Lung (tissue), 12 donors: ENCODE results near the gene TSPAN32. TPM values are rescaled to one million over a fixed set of nuclear protein-coding genes. Genes with fewer than 3 reads are reported as not detected.
A peak's percentile ranks its signal among the peaks of the same experiment; 100 is the strongest.

Experiments used
- ATAC-seq: fragments of 200-7000 bp; cut with Tn5 transposase; one replicate; pipeline ENCODE4 v1.9.1; 2020; ENCODE audit warnings: moderate number of reproducible peaks; ENCODE audit not compliant: insufficient read depth, low FRiP score
- DNase-seq, 3 donors: peaks; one replicate each; pipeline ENCODE4 v3.0.0-alpha.2; 2013 to 2017
- H3K27ac ChIP-seq, 2 donors: one replicate each; pipeline ENCODE4 v1.5.1; 2013; ENCODE audit warnings: mild to moderate bottlenecking in 2 of 2, moderate library complexity in 2 of 2, control low read depth in 1 of 2, inconsistent platforms in 1 of 2, low read depth in 1 of 2, low read length in 1 of 2
- H3K27me3 ChIP-seq, 3 donors: one replicate each; pipeline ENCODE4 v1.5.1; 2013; ENCODE audit warnings: low read length in 2 of 3; ENCODE audit not compliant: control insufficient read depth in 3 of 3, insufficient read depth in 3 of 3
- H3K36me3 ChIP-seq, 4 donors: one replicate each; pipeline ENCODE4 v1.5.1; 2013; ENCODE audit warnings: low read length in 4 of 4, mild to moderate bottlenecking in 1 of 4, moderate library complexity in 1 of 4; ENCODE audit not compliant: control insufficient read depth in 4 of 4, insufficient read depth in 4 of 4
- H3K4me1 ChIP-seq, 5 donors: one replicate each; pipeline ENCODE4 v1.5.1; 2013; ENCODE audit warnings: low read length in 5 of 5, mild to moderate bottlenecking in 2 of 5, moderate library complexity in 1 of 5; ENCODE audit not compliant: control insufficient read depth in 5 of 5, insufficient read depth in 5 of 5
- H3K4me3 ChIP-seq: one replicate; pipeline ENCODE4 v1.5.1; 2013; ENCODE audit warnings: mild to moderate bottlenecking, control low read depth, moderate library complexity
- H3K9ac ChIP-seq, 2 donors: one replicate each; pipeline ENCODE4 v1.5.1; 2013; ENCODE audit warnings: low read length in 2 of 2, control low read depth in 1 of 2; ENCODE audit not compliant: insufficient read depth in 1 of 2
- H3K9me3 ChIP-seq, 4 donors: one replicate each; pipeline ENCODE4 v1.5.1; 2013; ENCODE audit warnings: low read length in 3 of 4, mild to moderate bottlenecking in 1 of 4, moderate library complexity in 1 of 4; ENCODE audit not compliant: control insufficient read depth in 4 of 4, insufficient read depth in 3 of 4
- WGBS, 2 donors: extraction: QIAGEN DNeasy Blood & Tissue Kit; methylation state at CpG; one replicate each; pipeline ENCODE4 v1.1.7; 2013; 5-methylcytosine and 5-hydroxymethylcytosine counted together
- polyA plus RNA-seq, 2 donors: library from polyadenylated mRNA; stranded (reverse); fragments of 200-250 nt; gene quantifications; one replicate each; pipeline ENCODE4 v1.2.1, GENCODE V29; 2013
- total RNA-seq, 2 donors: library from RNA; depleted of rRNA in 1 of 2; stranded (reverse); fragments of >200 nt in 1 of 2; gene quantifications; one replicate each; pipeline ENCODE4 v1.2.1, GENCODE V29; 2014 to 2021
- TF ChIP-seq, protein P1 (sequence below): IDR thresholded peaks from 2 replicates; pipeline ENCODE4 v1.5.1; 2012; ENCODE audit warnings: mild to moderate bottlenecking; ENCODE audit errors: control extremely low read depth, extremely low read depth
- donor health status: control.
- donor health status: control.
- donor health status: Bipolar disorder and iron deficiency.
- donor health status: healthy.
- donor health status: DM: yes; HTN: yes; CAD: no.

The TSPAN32 gene
- total and polyA plus RNA-seq, 4 donors: 6.1 to 7.6 (median 7.1) TPM

GRCh38 chr11:2293984-2294925, 7.6 kb upstream of the TSPAN32 start:
- 72 to 78% methylated on average over 27 of the region's 27 CpGs for WGBS, 2 donors
- TF ChIP-seq, protein P1, sequence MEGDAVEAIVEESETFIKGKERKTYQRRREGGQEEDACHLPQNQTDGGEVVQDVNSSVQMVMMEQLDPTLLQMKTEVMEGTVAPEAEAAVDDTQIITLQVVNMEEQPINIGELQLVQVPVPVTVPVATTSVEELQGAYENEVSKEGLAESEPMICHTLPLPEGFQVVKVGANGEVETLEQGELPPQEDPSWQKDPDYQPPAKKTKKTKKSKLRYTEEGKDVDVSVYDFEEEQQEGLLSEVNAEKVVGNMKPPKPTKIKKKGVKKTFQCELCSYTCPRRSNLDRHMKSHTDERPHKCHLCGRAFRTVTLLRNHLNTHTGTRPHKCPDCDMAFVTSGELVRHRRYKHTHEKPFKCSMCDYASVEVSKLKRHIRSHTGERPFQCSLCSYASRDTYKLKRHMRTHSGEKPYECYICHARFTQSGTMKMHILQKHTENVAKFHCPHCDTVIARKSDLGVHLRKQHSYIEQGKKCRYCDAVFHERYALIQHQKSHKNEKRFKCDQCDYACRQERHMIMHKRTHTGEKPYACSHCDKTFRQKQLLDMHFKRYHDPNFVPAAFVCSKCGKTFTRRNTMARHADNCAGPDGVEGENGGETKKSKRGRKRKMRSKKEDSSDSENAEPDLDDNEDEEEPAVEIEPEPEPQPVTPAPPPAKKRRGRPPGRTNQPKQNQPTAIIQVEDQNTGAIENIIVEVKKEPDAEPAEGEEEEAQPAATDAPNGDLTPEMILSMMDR: no peak
- Histone ChIP-seq H3K9me3 (no peaks in the 10 kb centered on the region), H3K4me3 (no peak overlapping the region), H3K4me1 (no peaks in the 10 kb centered on the region), H3K36me3 (no peaks in the 10 kb centered on the region), H3K27ac (no peak overlapping the region), H3K27me3 (no peaks in the 10 kb centered on the region), H3K9ac (no peak overlapping the region)
- ATAC-seq (no peak), DNase-seq (peak in 1 of 3 donors; percentile 9)

DNA sequence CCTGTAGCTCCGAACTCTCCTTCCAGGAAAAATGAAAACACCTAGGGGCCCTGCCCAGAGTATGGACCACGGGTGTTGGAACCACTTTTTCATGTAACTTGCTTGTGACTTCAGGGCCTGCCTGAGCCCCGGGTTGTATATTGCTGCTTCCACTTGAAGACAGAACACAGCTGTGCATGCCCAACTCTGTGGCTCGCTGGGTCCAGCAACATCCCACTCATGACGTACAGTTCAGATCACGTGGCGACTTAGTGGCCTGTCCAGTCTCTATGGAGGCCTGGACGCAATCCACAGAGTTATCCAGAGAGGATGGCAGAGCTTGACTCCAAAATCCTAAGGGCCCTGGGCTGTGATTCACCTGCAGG, 6.9 kb upstream of the TSPAN32 start:
- WGBS, 2 donors: 84 to 87% methylated on average over 8 of the region's 8 CpGs
- H3K36me3 ChIP-seq: no peaks in the 10 kb centered on the region
- H3K9me3 ChIP-seq: no peaks in the 10 kb centered on the region
- no peak for ATAC-seq
- H3K9ac ChIP-seq: no peak overlapping the region
- TF ChIP-seq, protein P1: no peak
- DNase-seq: no peak
- no peaks in the 10 kb centered on the region for H3K27me3 ChIP-seq
- no peak overlapping the region for H3K4me3 ChIP-seq
- no peak overlapping the region for H3K27ac ChIP-seq
- H3K4me1 ChIP-seq: no peaks in the 10 kb centered on the region

DNA sequence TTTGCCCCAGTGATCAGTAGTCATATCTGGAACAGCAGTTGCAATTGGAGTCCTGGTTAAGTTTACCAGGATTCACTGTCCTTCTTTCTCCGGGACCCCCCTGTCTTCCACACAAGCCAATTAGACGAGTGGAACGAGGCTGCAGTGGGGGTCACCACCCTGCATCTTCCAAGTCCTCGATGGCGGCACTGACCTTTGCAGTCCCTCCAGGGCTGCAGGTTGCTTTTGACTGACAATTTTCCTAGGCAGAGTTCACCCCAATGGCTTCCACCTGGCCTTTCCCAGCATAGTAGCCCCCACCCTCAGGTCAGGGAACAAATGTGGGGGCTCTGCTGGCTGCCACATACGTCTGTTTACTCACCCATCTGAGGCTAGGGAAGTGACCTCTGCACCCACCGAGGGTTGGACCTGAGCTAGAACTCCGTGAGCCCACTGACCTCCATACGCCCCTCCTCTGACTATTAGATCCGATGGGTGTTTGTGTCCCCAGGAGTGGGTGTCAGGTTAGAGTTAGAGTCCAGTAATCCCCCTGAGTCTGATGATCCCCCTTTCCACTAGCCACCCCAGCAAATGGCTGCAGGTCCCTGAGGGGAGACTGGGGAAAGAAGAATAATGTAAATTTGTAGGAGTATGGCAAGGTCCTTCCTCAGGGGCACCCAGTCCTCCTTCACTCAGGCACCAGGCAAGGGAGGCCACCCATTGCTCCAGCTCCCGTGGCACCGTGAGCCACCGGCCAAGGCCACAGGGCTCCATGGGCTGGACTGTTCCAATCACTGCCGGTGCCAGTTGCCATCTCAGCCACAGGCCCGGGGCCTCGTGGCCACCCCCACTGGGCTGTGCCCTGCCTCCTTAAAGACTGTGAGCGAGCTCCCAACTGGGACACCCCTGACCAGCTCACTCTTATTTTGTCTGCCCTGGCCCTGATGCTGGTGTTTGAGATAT, 5.6 kb upstream of the TSPAN32 start:
- Histone ChIP-seq H3K27ac (no peak overlapping the region), H3K27me3 (no peaks in the 10 kb centered on the region), H3K9me3 (no peaks in the 10 kb centered on the region), H3K4me3 (no peak overlapping the region), H3K36me3 (no peaks in the 10 kb centered on the region), H3K9ac (no peak overlapping the region), H3K4me1 (no peaks in the 10 kb centered on the region)
- DNase-seq (peak in 1 of 3 donors; percentile 3), ATAC-seq (no peak)
- TF ChIP-seq, protein P1: no peak
- WGBS, 2 donors: 85 to 91% methylated on average over 17 of the region's 17 CpGs
